Progenitor cell of endocrine pancreas (in vitro differentiated cells): Measurements from ENCODE around the gene SYT11. TPM values are rescaled to one million over a fixed set of nuclear protein-coding genes. Genes with fewer than 3 reads are reported as not detected.
"Not testable (repeated sequence)": the region's sequence is repeated elsewhere in the genome, so short reads cannot be mapped to it uniquely, and the experiment has no call there.

ENCODE experiments used
- DNase-seq: peaks from one replicate; pipeline ENCODE4 v3.0.0; 2021; ENCODE audit warnings: low spot score; ENCODE audit not compliant: unreplicated experiment
- H3K27ac Mint-ChIP-seq: 2 replicates; pipeline ENCODE4 v1.8.0; 2021; ENCODE audit warnings: mild to moderate bottlenecking, moderate library complexity, mixed read lengths
- H3K27me3 Mint-ChIP-seq: 2 replicates; pipeline ENCODE4 v1.8.0; 2021; ENCODE audit warnings: mixed read lengths
- H3K36me3 Mint-ChIP-seq: 2 replicates; pipeline ENCODE4 v1.8.0; 2022; ENCODE audit warnings: mixed read lengths; ENCODE audit not compliant: insufficient read depth
- H3K4me1 Mint-ChIP-seq: 2 replicates; pipeline ENCODE4 v1.8.0; 2021; ENCODE audit warnings: low read depth, mixed read lengths
- H3K4me3 Mint-ChIP-seq: 2 replicates; pipeline ENCODE4 v1.8.0; 2021; ENCODE audit warnings: low read depth, mild to moderate bottlenecking, moderate library complexity, mixed read lengths
- H3K9me3 Mint-ChIP-seq: 2 replicates; pipeline ENCODE4 v1.8.0; 2021; ENCODE audit warnings: low read depth, mixed read lengths
- total RNA-seq: library from RNA; stranded (reverse); gene quantifications from 2 replicates; pipeline ENCODE4 v1.2.1, GENCODE V29; 2021
- TF ChIP-seq, protein P1 (sequence below): fragments of 200-600 bp; sonication (generic); IDR thresholded peaks from one replicate; pipeline ENCODE4 v1.5.0; 2021; ENCODE audit warnings: antibody characterized with exemption, mild to moderate bottlenecking; ENCODE audit not compliant: unreplicated experiment

The SYT11 gene
- total RNA-seq, 1 donor from 2014 or later: 1.7 TPM

DNA sequence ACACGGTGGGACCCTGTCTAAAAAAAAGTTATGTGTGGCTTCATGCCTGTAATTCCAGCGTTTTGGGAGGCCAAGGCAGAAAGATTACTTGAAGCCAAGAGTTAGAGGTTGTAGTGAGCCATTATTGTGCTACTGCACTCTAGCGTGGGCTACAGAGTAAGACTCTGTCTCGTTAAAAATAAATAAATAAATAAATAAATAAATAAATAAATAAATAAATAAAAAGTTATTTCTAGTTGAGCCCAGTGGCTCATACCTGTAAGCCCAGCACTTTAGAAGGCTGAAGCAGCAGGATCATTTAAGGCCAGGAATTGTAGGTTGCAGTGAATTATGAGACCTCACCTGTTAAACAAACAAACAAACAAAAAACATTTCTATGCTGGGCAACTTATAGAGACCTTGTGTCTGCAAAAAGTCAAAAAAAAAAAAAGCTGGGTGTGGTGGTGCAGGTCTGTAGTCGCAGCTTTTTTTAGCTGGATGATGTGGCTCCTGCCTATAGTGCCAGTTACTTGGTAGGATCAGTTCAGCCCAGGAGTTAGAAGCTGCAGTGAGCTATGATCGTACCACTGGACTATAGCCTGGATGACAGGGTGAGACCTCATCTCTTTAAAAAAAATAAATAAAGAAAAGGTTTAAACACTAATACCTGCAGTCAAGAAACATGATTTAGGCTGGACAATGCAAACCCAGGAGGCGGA is 27.9 kb upstream of the SYT11 start:
- Mint-ChIP-seq H3K36me3 (peaks cover 16% of the 10 kb centered on the region), H3K4me3 (no peak overlapping the region), H3K27me3 (no peaks in the 10 kb centered on the region), H3K9me3 (no peaks in the 10 kb centered on the region), H3K27ac (no peak overlapping the region), H3K4me1 (peaks cover 1% of the 10 kb centered on the region)
- no peak for DNase-seq
- TF ChIP-seq, protein P1, sequence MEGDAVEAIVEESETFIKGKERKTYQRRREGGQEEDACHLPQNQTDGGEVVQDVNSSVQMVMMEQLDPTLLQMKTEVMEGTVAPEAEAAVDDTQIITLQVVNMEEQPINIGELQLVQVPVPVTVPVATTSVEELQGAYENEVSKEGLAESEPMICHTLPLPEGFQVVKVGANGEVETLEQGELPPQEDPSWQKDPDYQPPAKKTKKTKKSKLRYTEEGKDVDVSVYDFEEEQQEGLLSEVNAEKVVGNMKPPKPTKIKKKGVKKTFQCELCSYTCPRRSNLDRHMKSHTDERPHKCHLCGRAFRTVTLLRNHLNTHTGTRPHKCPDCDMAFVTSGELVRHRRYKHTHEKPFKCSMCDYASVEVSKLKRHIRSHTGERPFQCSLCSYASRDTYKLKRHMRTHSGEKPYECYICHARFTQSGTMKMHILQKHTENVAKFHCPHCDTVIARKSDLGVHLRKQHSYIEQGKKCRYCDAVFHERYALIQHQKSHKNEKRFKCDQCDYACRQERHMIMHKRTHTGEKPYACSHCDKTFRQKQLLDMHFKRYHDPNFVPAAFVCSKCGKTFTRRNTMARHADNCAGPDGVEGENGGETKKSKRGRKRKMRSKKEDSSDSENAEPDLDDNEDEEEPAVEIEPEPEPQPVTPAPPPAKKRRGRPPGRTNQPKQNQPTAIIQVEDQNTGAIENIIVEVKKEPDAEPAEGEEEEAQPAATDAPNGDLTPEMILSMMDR: no peak

DNA sequence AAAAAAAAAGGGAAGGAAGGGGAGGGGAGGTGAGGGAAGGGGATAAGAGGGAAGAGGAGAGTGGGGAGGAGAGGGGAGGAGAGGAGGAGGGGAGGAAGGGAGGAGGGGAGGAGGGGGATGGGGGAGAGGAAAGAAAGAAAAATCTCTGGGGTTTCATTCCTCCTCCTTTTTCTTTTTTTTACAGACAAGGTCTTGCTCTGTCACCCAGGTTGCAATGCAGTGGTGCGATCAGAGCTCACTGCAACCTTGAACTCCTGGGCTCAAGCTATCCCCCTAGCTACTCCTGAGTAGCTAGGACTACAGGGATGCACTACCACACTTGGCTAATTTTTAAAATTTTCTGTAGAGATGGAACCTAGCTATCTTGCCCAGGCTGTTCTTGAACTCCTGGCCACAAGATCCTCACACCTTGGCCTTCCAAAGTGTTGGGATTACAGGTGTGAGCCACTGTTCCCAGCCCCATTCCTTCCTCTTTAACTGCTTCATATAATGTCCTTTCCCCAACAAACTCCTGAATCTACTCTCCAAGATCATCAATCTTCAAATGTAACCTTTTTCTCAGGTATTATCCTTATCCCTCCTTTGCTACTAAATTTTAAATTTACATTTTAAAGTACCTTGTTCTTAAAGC is 25.6 kb upstream of the SYT11 start:
- Mint-ChIP-seq H3K4me1 (peaks cover 1% of the 10 kb centered on the region), H3K9me3 (no peaks in the 10 kb centered on the region), H3K4me3 (no peak overlapping the region), H3K36me3 (peaks cover 20% of the 10 kb centered on the region), H3K27ac (no peak overlapping the region), H3K27me3 (no peaks in the 10 kb centered on the region)
- no peak for DNase-seq
- TF ChIP-seq, protein P1: no peak

GRCh38 chr1:155834296-155834926 is 25.0 kb upstream of the SYT11 start:
- Mint-ChIP-seq H3K4me3 (no peak overlapping the region), H3K27ac (no peak overlapping the region), H3K9me3 (no peaks in the 10 kb centered on the region), H3K4me1 (peaks cover 1% of the 10 kb centered on the region), H3K27me3 (no peaks in the 10 kb centered on the region), H3K36me3 (peaks cover 20% of the 10 kb centered on the region)
- TF ChIP-seq, protein P1: no peak
- no peak for DNase-seq

DNA sequence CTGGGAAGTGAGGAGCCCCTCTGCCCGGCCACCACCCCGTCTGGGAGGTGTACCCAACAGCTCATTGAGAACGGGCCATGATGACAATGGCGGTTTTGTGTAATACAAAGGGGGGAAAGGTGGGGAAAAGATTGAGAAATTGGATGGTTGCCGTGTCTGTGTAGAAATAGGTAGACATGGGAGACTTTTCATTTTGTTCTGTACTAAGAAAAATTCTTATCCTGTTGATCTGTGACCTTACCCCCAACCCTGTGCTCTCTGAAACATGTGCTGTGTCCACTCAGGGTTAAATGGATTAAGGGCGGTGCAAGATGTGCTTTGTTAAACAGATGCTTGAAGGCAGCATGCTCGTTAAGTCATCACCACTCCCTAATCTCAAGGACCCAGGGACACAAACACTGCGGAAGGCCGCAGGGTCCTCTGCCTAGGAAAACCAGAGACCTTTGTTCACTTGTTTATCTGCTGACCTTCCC is 24.4 kb upstream of the SYT11 start:
- H3K27ac Mint-ChIP-seq, H3K4me1 Mint-ChIP-seq, DNase-seq, H3K27me3 Mint-ChIP-seq, H3K9me3 Mint-ChIP-seq, H3K4me3 Mint-ChIP-seq: not testable (repeated sequence)
- H3K36me3 Mint-ChIP-seq: peaks cover 19% of the 10 kb centered on the region

- Mint-ChIP-seq H3K4me1 (peaks cover 1% of the 10 kb centered on the region), H3K4me3 (no peak overlapping the region), H3K27me3 (no peaks in the 10 kb centered on the region), H3K27ac (peak overlapping the region; percentile 57), H3K9me3 (no peaks in the 10 kb centered on the region), H3K36me3 (peaks cover 19% of the 10 kb centered on the region)
- no peak for DNase-seq
- TF ChIP-seq, protein P1: no peak
These were observed 23.8 kb upstream of the SYT11 start for GRCh38 chr1:155835548-155835947.
